Measurements from ENCODE around the gene ERFL. TPM values are rescaled to one million over a fixed set of nuclear protein-coding genes. Genes with fewer than 3 reads are reported as not detected.

Gene ERFL
- total and polyA plus RNA-seq, 2 donors (not counting 1 experiment from before 2014, with no cell fraction given): 2.3 to 5.5 TPM

GRCh38 chr19:41940731-41941409 is 12.6 kb upstream of the ERFL start:
- no peaks in the 10 kb centered on the region for H3K36me3 ChIP-seq (replicated peaks in 1 of 2; ENCODE audit: control extremely low read depth in 1 of 2, control insufficient read depth in 1 of 2, extremely low read depth in 1 of 2, insufficient read depth in 2 of 2, low read length in 1 of 2)
- intact Hi-C loops (cut with micrococcal nuclease): no loop called here
- H3K79me2 ChIP-seq (ENCODE audit: control insufficient read depth, insufficient read depth, low read length): no peaks in the 10 kb centered on the region
- Mint-ChIP-seq H3K4me1 (peaks cover 60% of the 10 kb centered on the region), H3K27ac (peak overlapping the region; percentile 95), H3K4me3 (peak overlapping the region; percentile 92), H3K9me3 (ENCODE audit: insufficient read depth) (no peaks in the 10 kb centered on the region), H3K27me3 (no peaks in the 10 kb centered on the region)
- CTCF ChIA-PET: interaction anchor here (1.0 to 14.8 kb wide), 5 partner anchors 10 to 81 kb away, joined by 3 to 331 read pairs (median 18); partner anchors contain the start of genes CD79A and RPS19
- POLR2A ChIA-PET: interaction anchor here (1.1 to 2.3 kb wide), 3 partner anchors 11 to 68 kb away, joined by 4 to 8 read pairs (median 5); no protein-coding TSS in a partner anchor
- no peak for TF ChIP-seq EZH2 (IDR thresholded peaks at IDR 0.05; ENCODE audit: borderline replicate concordance, insufficient read depth, low read depth, low read length, poor library complexity, severe bottlenecking)
- TF ChIP-seq CTCF (IDR thresholded peaks at IDR 0.05): peak; percentile 8
- H2AFZ ChIP-seq (ENCODE audit: insufficient read depth, low read depth, low read length, poor library complexity, severe bottlenecking): no peak overlapping the region
- H3K27ac ChIP-seq (ENCODE audit: low read length in 2 of 2): peak overlapping the region; percentile 86 to 91
- peaks cover 50 to 74% of the 10 kb centered on the region in 2 donors for H3K4me1 ChIP-seq (ENCODE audit: control insufficient read depth in 2 of 2, insufficient read depth in 2 of 2, low read length in 2 of 2)
- no peak for ATAC-seq (ENCODE audit: low read depth)
- H3K4me2 ChIP-seq (replicated peaks; ENCODE audit: low read depth, low read length, poor library complexity, severe bottlenecking): peak overlapping the region; percentile 100
- H3K27me3 ChIP-seq (replicated peaks in 1 of 4; ENCODE audit: control extremely low read depth in 1 of 4, control insufficient read depth in 3 of 4, insufficient read depth in 4 of 4, low read length in 3 of 4): no peaks in the 10 kb centered on the region
- no peaks in the 10 kb centered on the region for H4K20me1 ChIP-seq (ENCODE audit: control insufficient read depth, insufficient read depth, low read length, poor library complexity, severe bottlenecking)
- H3K4me3 ChIP-seq (ENCODE audit: control extremely low read depth in 1 of 5, extremely low read depth in 1 of 5, insufficient read depth in 1 of 5, low read depth in 2 of 5, low read length in 4 of 5): peak overlapping the region in 4 of 5 experiments; percentile 52 to 88 (median 70)
- DNase-seq: peak; percentile 64
- WGBS (ENCODE audit: insufficient coverage): 7% methylated on average over 52 of the region's 53 CpGs
- peak overlapping the region; percentile 91 for H3K9ac ChIP-seq (ENCODE audit: low read length)
- no peaks in the 10 kb centered on the region for H3K9me3 ChIP-seq (ENCODE audit: control extremely low read depth in 1 of 3, control insufficient read depth in 2 of 3, insufficient read depth in 1 of 3, low read length in 2 of 3)
